Eye (tissue), 1 donor: ENCODE measurements around the gene BIK.

Experiments
- DNase-seq: peaks from one replicate; pipeline ENCODE4 v3.0.0-alpha.2; 2015

BIK gene

DNA sequence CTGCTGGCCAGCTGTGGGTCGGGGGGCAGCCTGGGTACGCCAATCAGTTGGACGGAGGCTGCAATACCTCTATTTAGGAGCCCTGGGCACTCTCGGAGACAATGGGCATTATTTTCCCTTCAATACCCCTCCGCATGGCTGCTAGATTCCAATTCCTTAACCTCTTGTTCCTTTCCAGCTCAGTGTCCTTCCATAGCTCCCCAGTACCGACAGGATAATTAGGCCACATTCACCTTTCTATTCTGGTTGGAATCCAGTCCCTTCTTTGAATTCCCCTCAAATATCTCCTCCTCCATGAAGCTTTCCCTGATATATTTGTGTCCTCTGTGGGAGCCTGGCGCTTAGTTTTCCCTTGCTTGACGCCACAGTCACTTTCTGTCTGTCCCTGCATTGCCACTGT, 4.2 kb upstream of the BIK start:
- no peak for DNase-seq

DNA sequence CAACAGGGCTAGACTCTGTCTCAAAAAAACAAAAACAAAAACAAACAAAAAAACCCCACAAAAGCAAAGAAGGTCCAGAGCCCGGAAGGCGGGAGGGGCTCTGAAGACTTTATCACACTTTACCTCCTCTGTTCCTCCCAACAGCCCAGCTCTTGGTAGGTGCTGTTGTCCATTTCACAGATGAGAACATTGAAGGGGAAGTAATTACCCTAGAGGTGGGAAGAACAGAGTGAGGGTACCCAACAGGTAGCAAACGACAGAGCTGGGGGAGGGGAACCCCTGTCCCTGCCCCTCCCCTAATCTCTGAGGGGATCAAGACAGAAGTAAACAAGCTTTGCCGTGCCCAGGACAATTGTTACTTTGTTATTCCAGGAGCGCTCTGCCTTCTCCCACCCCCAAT, 1.0 kb upstream of the BIK start:
- no peak for DNase-seq

DNA sequence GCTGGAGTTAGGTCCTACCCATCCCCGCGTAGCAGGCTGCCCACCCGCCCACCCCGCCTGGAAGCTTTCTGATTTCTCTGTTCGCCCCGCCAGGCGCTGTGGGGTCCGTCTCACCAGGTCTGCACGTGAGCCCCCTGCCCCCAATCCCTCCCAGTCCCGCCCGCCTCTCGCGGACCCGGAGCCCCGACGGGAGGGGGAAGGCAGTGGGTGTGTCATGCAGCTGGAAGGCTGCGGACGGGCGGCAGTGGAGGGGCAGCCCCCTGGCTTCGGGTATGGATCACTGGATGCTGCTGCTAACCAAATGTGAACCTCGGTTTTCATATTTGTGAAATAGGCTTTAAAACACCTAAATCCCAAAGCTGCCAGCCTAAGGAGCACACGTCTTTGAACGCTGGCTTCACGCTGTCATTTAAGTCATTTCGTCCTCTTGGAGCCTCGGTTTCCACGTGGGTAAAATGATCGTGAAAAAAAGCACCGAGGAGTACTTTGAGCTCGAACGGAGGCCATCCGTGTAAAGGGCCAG, 568 bp upstream of the BIK start:
- no peak for DNase-seq

DNA sequence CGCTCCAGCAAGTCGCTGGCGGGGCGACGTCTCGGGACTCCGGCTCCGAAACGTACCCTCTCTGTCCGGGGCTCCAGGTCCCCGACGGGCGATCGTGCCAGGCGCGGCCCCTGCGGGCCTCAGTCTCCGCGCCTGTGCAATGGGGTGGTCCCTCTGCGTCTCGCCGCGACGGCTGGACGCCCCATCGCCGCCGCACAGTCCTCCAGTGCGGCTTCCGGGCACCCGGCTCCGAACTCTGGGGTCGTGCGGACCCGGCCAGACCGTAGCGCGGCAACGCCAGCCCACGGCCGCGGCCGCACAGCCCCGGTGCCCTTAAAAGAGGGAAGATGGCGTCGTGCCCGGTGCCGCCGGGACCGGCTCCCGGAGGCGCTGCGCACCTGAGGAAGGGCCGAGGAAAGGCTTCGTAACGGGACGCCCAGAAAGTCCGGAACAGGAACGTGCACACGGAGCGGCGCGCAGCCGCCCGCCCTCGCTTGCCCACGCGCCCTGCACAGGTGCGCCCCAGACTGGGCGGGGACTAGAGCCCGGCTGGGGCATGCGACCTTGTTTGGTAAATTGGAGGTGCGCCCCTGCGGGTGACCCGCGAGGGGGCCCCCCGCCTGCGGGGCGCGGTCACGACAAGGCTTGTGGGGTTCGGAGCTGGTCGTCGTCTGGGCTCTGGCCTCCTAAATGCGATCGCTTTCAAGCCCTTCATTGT, 525 bp downstream of the BIK start:
- peak; percentile 43 for DNase-seq

DNA sequence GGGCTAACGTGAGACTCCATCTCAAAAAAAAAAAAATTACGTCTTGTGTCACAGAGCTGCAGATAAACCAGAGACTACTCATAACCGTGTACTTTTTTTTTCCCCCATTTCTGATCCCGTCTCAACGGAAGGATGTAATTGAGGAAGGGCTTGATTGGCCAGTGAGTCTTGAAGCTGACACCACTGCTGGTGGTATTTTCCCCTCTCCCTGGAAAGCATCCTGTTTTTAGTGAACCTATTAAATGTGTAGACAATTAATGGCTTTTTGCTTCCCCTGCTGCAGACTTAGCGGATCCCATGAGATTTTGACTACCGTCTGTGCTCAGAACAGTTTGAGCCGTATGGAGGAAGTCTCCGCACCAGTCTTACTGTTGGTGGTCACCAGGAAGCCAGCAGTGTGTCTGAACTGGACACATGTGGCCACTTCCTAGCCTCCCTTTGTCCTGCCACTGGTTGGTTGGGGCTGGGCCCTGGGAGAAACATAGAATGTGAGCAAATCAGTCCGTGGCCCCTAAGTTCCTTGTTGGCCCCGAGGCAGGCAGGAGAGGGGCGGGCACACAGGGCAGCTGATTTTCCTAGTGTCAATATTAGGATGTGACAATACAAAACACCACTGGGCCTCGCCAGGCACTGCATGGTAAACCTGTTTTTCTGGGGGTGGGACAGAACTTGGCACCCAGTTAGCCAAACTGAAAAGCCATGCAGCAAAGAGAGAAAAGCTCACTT, 3.1 kb downstream of the BIK start:
- DNase-seq, result no peak

DNA sequence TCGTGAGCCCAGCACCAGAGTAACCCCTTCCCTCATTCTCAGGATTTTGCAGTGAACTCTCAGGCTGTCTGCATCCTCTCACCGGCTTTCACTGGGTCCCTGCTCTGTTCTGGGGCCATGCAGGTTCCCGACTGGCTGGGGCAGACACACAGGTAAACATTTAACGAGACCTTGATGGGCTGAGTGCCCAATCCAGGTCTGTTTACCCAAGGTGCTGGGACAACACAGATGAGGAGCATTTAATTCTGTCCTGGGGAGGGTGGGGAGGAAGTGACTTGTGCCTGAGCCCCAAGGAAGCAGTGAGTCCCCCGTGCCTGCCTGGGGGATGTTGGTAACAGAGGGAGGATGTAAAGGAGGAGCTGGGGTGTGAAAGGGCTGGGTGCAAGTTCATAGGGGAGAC, 4.4 kb downstream of the BIK start:
- no peak for DNase-seq

DNA sequence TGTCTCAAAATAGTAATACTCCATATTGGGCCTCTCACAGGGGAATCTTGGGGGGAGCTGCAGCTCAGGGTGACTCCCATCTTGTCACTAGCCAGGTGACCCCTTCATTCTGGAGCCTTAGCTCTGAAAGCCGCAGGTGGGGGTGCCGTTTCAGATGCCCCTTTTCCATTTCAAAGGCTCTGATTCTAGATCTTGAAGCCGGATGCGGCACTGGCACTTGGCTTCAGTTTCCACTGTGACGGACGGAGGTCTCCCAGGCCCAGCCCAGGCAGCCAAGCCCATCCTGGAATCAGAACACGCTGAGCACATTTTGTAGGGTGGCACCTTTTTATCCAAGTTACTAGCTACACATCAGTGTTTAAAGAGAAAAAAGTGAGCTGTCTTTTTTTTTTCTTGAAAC, 6.4 kb downstream of the BIK start:
- no peak for DNase-seq

DNA sequence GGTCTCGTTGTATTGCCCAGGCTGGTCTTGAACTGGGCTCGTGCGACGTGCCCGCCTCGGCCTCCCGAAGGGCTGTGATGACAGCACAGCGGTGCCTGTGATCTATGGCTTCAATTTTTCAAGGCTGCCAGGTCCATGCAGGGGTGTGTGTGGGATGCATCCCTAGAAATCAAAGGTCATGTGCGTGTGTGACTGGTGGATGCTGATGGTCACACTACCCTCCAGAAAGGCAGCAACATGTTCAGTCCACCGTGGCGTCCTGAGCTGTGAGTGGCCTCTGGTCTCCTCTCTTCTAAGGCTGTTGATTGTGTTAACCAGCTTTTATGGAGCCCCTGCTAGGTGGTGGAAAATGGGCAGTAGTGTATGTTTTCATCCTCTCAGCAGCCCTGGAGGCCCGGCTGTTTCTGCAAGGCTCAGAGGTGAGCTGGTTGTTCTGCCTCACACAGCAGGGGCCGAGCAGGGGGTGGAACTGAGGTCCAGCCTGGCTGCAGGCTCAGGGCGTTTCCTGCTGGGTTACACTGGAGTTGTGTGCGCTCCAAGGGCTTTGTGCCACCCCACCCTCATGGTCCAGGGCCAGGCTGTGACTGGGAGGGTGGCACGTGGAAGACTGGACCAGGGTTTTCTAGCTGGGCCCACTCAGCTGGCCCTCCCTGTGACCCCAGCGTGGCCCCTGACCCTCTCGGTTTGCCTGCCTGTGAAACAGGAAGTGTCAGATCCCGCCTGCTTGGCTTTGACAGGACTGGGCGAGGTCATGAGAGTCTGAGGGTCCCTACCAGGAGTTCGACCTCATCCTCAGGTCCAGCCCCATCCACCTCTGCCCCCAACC, 7.7 kb downstream of the BIK start:
- no peak for DNase-seq

DNA sequence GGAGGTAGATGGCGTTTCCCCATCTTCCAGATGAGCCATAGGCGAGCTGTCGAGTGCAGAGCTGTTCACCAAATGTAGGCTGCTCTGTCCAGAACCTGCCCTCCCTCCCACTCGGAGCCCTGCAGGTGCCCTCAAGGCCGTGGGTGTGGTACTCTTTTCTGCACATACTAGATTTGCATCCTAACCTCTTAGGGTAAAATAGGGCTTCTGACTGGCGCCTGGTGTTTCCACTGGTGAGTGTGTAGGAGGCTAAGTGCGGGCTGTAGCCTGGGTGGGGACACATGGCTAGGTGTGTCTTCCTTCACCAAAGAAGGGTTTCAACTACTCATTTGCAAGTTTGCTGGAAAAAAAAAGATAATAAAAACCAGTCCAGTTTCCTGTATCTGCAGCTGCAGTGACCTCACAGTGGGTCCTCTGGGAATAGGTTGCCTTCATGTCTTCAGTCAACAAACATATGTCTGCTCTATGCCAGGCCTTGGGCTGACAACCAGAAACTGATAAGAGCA, 8.5 kb downstream of the BIK start:
- no peak for DNase-seq

DNA sequence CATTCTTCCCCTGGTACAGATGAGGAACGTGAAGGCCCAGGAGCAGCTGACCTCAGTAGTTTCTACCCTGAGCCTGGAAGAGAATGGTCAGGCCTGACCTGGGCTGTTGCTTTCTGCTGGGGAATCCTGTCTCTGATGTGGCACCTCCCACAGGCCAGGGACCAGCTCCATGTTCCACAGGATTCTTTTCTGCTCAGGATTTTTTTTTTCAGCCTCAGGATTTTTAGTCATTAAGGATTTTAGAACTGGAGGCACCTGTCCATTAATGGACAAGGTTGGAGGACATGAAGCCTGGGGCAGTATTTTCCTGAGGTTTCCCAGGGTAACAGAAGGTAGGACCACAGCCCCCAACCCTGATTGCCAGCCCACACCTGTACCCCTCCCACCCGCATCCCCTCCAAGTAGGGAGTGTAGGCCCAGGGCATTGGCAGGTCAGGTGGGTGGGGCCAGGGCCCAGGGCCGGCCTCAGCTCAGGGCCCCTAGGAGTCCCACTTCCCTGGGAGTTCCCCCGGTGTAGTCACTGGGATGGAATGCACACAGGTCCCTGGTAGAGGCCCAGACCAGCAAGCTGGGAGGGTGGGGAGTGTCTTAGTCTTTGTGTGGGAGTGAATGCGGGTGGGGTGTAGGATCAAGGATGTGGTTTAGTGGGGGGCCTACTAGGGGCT, 16.1 kb downstream of the BIK start:
- DNase-seq, result no peak

DNA sequence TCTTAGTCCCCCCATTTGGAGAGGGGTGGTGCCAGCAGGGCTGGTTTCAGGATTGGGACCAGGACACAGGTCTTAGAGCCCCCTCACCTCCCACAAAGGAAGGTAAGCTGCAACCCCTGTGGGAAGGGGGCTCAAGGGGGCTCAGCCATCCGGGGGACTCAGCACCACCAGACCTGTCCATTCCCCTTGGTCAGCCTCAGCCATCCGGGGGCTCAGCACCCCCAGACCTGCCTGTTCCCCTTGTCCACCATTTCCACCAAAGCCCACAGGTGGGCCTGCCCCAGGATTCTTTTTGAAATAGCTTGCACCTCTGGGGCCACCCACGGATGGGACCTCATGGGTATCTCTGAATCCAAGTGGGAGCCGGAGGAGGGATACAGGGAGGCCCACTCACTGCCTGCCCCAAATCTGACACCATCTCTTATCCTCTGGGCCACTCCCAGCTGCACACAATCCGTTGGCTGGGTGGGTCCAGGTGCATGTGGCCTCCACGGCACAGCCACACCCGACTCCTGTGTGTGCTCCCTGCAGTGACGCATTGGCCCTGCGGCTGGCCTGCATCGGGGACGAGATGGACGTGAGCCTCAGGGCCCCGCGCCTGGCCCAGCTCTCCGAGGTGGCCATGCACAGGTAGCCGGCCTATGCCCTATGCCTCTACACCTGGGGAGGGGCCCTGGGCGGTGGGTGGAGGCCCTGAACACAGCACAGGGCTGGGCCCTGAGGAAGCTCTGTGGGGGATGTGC, 16.8 kb downstream of the BIK start:
- DNase-seq, result no peak

DNA sequence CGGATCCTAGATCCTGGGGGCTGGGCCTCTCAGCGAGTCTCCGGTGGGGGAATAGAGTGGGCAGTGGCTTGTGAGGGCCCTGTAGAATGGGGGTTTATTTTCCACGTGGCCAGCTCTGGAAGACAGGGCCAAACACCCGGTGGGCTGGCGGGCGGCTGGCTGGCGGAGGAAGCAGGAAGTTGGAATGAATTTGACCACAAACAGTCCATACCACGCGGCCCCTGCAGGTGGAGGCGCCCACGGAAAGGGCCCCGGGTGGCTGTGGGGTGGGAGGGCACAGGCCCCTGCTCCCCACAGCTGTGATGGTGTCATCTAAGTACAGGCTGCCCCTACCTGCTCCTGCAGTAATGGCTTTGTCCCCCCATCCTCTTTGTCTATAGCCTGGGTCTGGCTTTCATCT, 17.6 kb downstream of the BIK start:
- no peak for DNase-seq

DNA sequence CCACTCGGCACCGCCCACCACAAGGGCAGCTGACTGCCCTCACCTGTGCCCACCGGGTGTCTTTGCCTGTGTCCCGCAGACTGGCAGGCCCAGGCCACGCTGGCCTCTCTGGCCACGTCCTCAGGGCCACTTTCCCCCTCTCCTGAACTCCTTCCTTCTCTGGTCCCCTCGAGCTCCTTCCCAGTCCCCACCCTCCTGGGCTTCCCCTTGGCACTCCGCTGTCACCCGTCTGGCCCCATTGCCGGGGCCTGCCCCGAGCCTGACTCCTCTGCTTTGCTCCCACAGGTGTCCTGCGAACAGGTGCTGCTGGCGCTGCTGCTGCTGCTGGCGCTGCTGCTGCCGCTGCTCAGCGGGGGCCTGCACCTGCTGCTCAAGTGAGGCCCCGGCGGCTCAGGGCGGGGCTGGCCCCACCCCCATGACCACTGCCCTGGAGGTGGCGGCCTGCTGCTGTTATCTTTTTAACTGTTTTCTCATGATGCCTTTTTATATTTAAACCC, 18.4 kb downstream of the BIK start:
- DNase-seq, result no peak

DNA sequence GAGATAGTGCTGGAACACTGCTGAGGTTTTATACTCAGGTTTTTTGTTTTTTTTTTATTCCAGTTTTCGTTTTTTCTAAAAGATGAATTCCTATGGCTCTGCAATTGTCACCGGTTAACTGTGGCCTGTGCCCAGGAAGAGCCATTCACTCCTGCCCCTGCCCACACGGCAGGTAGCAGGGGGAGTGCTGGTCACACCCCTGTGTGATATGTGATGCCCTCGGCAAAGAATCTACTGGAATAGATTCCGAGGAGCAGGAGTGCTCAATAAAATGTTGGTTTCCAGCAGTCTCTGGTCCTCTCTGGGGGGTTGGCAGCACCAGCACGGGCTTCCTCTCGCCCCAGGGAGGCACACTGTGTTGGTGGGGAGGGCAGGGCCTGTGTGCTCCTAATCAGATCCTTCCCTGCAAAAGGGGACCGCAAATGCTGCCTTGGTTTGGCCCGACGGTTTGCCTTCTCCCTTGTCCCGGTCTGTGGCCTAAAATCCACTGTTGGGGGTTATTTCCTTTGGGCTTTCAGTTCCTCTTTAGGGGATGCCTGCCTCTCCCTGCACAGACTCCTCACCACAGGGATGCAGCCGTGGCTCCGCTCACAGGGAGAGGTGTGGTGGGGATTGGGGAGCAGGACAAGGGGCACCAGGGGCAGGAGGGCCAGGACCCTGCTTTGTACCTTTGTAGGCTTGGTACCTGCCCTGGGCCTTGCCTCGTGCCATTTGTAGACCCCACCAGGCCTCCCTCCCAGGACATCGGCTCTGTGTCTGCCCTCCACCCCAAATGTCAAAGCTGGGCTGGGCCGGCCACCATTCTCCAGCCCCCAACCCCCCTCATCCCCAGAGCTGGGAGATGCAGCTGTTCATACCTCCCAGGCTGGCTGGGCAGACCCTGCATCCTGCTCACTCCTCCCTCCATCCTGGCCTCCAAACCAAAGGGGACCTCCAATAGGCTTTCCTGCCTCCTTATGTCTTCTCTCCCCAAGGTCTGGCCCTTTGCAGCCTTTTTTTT, 19.2 kb downstream of the BIK start:
- DNase-seq, result no peak

DNA sequence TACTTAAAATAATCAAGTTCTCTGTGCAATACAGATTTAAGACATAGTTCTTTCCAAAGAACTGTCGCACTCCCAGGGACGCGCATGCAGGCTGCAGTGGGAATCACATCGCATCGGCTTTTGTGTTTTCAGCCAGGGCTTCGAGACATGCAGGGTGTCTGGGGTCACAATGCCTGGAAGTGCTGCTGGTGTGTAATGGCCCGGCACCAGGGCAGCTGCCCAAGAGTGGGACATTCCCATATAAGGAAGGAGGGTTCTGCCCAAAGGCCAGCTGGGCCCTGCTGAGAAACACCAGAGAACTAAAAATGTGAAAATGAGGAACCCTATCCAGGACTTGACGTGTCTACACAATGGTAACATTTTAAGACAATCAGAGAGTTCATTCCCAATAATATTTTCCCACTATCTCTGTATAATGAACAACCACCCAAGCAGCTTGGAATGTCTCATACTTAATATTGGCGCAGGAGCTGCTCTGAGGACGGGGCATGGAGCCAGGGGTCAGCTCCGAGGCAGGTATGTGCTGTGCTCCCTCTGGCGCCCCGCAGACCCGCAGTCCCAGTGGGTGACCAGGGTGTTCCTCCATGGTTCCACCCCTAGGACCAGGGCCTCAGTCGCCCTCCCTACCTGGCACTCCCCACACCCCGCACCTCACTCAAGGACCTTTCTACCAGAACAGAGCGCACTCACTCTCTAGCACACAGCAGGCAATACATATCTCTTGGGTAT, 21.4 kb downstream of the BIK start:
- no peak for DNase-seq

DNA sequence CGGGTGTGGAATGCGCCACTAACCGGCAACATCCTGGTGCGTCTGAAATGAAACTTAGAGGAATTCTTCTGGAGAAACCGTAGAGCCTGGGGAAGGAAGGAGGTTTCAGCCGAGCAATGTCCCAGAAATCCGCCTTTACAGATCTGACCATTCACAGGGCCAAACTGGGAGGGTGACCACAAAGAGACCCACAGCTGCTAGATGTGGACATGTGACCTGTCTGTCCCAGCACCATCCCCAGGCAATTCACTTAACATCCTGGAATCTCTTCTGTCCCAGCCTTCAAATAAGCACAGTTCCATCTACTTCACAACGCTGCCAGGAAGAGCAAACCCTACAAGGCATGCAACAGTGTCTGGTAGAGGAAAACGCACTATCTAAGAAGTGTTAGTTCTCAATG, 22.9 kb downstream of the BIK start:
- no peak for DNase-seq

DNA sequence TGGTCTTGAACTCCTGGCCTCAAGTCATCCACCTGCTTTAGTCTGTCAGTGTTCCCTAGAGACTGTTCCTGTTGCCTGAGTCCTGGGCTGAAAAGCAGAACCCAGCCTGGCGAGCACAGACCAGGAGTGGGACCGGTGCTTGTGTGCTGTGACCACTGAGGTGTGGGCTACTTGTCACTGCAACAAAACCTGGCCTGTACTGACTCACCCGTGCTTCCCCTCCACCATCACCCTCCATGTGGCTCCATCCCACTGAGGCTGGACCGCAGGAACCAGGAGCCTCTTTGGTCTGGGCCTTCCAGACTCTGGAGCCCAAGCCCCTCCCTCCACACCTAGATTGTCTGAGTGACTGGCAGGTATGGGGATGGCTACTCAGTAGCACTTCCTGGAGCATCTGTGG, 24.0 kb downstream of the BIK start:
- DNase-seq, result no peak

DNA sequence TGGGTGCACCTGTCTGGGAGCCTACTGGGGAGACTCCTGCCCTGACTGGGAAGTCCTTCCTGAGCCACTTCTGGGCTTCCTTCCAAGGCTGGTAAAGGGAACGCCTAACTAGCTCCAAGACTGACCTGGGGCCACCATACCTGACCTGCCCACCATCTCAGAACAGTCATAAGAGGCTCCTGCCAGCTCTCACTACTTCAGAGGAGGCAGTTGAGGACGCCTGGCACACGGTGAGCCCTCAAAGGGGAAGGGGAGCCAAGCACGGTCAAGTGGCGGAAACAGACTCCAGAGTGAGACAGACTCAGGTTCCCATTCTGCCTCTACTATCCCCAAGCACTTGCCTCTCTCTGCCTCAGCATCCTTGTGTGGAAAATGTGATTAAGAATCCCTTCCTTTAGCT, 25.0 kb downstream of the BIK start:
- no peak for DNase-seq

DNA sequence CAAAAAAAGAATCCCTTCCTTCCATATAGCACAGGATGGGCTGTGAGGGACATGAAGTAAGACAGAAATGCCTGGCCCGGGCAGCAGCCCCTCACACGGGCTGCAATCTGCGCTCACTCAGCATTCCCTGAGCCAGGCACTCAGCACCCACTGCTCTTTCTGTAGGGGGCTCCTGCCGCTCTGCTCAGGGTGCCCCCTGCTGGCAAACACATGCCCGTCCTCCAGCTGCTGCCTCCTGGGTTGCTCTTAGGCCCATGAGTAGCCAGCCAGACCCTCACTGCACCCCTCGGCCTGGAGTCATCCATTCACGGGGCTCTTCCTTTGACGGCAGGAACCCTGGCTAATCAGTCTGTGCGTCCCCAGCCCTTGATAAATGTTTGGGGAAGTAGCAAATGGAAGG, 25.7 kb downstream of the BIK start:
- DNase-seq, result peak; percentile 44

DNA sequence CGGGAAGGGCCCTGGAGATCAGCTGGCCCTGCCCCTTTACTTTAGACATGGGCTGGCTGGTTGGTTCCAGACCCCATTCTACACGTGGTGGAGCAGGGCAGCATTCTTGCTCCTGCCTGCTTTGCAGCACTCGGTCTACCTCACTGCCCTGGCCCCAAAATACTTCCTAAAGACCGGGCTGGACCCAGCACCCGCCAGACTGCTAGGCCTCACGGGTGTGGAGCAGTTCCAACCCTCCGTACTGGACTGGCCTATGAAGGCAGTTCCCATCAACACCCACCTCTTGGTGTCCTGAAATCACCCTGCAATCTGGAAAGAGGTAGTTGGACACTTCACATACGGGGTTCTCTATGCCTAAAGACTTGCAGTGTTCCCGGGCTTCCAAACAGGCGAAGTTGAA, 26.3 kb downstream of the BIK start:
- DNase-seq, result no peak
